Prostate gland (tissue), 2 donors: ENCODE measurements around the gene GALNT7. TPM values are rescaled to one million over a fixed set of nuclear protein-coding genes. Genes with fewer than 3 reads are reported as not detected.
A peak's percentile ranks its signal among the peaks of the same experiment; 100 is the strongest.

Experiments used
- DNase-seq: peaks from one replicate; pipeline ENCODE4 v3.0.0-alpha.2; 2019; ENCODE audit warnings: low spot score
- H3K27ac ChIP-seq, 2 donors: fragments of 200-600 bp; sonication (generic); 2 replicates each; pipeline ENCODE4 v1.5.1; 2017 to 2019
- H3K27me3 ChIP-seq: fragments of 200-600 bp; sonication (generic); replicated peaks from 2 replicates; pipeline ENCODE4 v1.5.1; 2019; ENCODE audit not compliant: insufficient read depth
- H3K36me3 ChIP-seq, 2 donors: fragments of 200-600 bp; sonication (generic); 1 replicate in 1 of 2; 2 replicates in 1 of 2; pipeline versions ENCODE4 v1.5.1 to v1.8.1; 2017 to 2019
- H3K4me1 ChIP-seq: fragments of 200-600 bp; sonication (generic); replicated peaks from 2 replicates; pipeline ENCODE4 v1.5.1; 2019
- H3K4me3 ChIP-seq, 2 donors: fragments of 200-600 bp; sonication (generic); 2 replicates each; pipeline ENCODE4 v1.5.1; 2017 to 2019
- H3K9me3 ChIP-seq: fragments of 200-600 bp; sonication (generic); 2 replicates; pipeline ENCODE4 v1.5.1; 2017
- CTCF ChIP-seq, 4 experiments: fragments of 200-600 bp in 2 of 4; fragments of 450-650 bp in 2 of 4; sonication (generic) in 2 of 4; IDR thresholded peaks; 1 replicate in 3 of 4; 2 replicates in 1 of 4; pipeline ENCODE4 v1.5.1; 2016 to 2019; ENCODE audit warnings: antibody characterized with exemption in 4 of 4, mild to moderate bottlenecking in 2 of 4, moderate library complexity in 2 of 4
- POLR2A ChIP-seq: fragments of 450-650 bp; IDR thresholded peaks from one replicate; pipeline ENCODE4 v1.6.1; 2016; ENCODE audit warnings: antibody characterized with exemption, mild to moderate bottlenecking
- POLR2AphosphoS5 ChIP-seq: sonication (generic); formaldehyde crosslinking; IDR thresholded peaks from one replicate; pipeline ENCODE4 v1.6.1; 2017; ENCODE audit warnings: antibody characterized with exemption
- WGBS: methylation state at CpG from one replicate; pipeline ENCODE4 v1.1.5; 2018; 5-methylcytosine and 5-hydroxymethylcytosine counted together
- intact Hi-C: fragments of 100-400 bp; cut with DNase I; formaldehyde crosslinking; loops from one replicate; pipeline ENCODE4 v1.14.2; 2022
- total RNA-seq, 2 donors: library from RNA; depleted of rRNA; stranded (reverse); fragments of >200 nt; gene quantifications; one replicate each; pipeline ENCODE4 v1.1.0, GENCODE V29; 2016

Gene GALNT7
- total RNA-seq, 2 donors from 2014 or later, result 45.5 to 109 TPM

GRCh38 chr4:173291899-173292298 is 123.3 kb downstream of the GALNT7 start:
- no peak overlapping the region for H3K27ac ChIP-seq
- H3K4me3 ChIP-seq, result no peak overlapping the region
- H3K27me3 ChIP-seq, result no peaks in the 10 kb centered on the region
- no peak for TF ChIP-seq POLR2AphosphoS5
- TF ChIP-seq CTCF (IDR thresholded peaks at IDR 0.05), result no peak
- TF ChIP-seq POLR2A, result no peak
- no peaks in the 10 kb centered on the region for H3K4me1 ChIP-seq
- WGBS, result 94% methylated on average over 5 of the region's 5 CpGs
- intact Hi-C loops, result no loop called here
- no peaks in the 10 kb centered on the region for H3K9me3 ChIP-seq
- H3K36me3 ChIP-seq, result no peaks in the 10 kb centered on the region
- DNase-seq, result no peak

GRCh38 chr4:173293663-173294062 is 125.1 kb downstream of the GALNT7 start:
- TF ChIP-seq POLR2AphosphoS5 (no peak), CTCF (IDR thresholded peaks at IDR 0.05) (no peak), POLR2A (no peak)
- no peak for DNase-seq
- Histone ChIP-seq H3K36me3 (no peaks in the 10 kb centered on the region), H3K4me1 (no peaks in the 10 kb centered on the region), H3K4me3 (no peak overlapping the region), H3K27ac (no peak overlapping the region), H3K9me3 (no peaks in the 10 kb centered on the region), H3K27me3 (no peaks in the 10 kb centered on the region)
- intact Hi-C loops, result no loop called here
- WGBS, result 63% methylated on average over 7 of the region's 7 CpGs

- WGBS, result 64% methylated on average over 1 of the region's 1 CpG
- Histone ChIP-seq H3K27ac (no peak overlapping the region), H3K27me3 (no peaks in the 10 kb centered on the region), H3K36me3 (no peaks in the 10 kb centered on the region), H3K4me3 (no peak overlapping the region), H3K9me3 (no peaks in the 10 kb centered on the region), H3K4me1 (no peaks in the 10 kb centered on the region)
- no peak for DNase-seq
- TF ChIP-seq POLR2AphosphoS5 (no peak), POLR2A (no peak), CTCF (IDR thresholded peaks at IDR 0.05) (no peak)
- intact Hi-C loops, result no loop called here
These were observed 125.8 kb downstream of the GALNT7 start for GRCh38 chr4:173294444-173294843.

- TF ChIP-seq CTCF (IDR thresholded peaks at IDR 0.05) (peak; percentile 52 to 64 (median 56)), POLR2A (no peak)
- Histone ChIP-seq H3K27ac (no peak overlapping the region), H3K4me3 (no peak overlapping the region), H3K4me1 (no peaks in the 10 kb centered on the region), H3K9me3 (no peaks in the 10 kb centered on the region), H3K27me3 (no peaks in the 10 kb centered on the region), H3K36me3 (no peaks in the 10 kb centered on the region)
- no peak for DNase-seq
- WGBS, result 34% methylated on average over 5 of the region's 5 CpGs
- intact Hi-C loops, result loop anchor here (5.0 kb wide), 1 partner anchor 289 kb away; no protein-coding TSS in a partner anchor
These were observed 133.0 kb downstream of the GALNT7 start for GRCh38 chr4:173301518-173302201.

GRCh38 chr4:173307778-173308177 is 139.2 kb downstream of the GALNT7 start:
- H3K36me3 ChIP-seq, result no peaks in the 10 kb centered on the region
- TF ChIP-seq CTCF (IDR thresholded peaks at IDR 0.05), result no peak
- no peak for TF ChIP-seq POLR2AphosphoS5
- TF ChIP-seq POLR2A, result no peak
- no peak for DNase-seq
- H3K9me3 ChIP-seq, result no peaks in the 10 kb centered on the region
- intact Hi-C loops, result no loop called here
- no peaks in the 10 kb centered on the region for H3K27me3 ChIP-seq
- 92% methylated on average over 3 of the region's 3 CpGs for WGBS
- H3K4me1 ChIP-seq, result no peaks in the 10 kb centered on the region
- H3K27ac ChIP-seq, result no peak overlapping the region
- H3K4me3 ChIP-seq, result no peak overlapping the region
